Measurements from ENCODE around the gene CYP26A1.

CYP26A1 gene

GRCh38 chr10:93064874-93065660 lies 8.6 kb upstream of the CYP26A1 start:
- H3K9me3 ChIP-seq (ENCODE audit: control insufficient read depth in 2 of 2, low read length in 2 of 2) = no peaks in the 10 kb centered on the region
- no peak overlapping the region for H3K9ac ChIP-seq (ENCODE audit: low read depth in 1 of 2, low read length in 2 of 2)
- peaks cover 9 to 12% of the 10 kb centered on the region in 2 donors for H3K4me1 ChIP-seq (ENCODE audit: control insufficient read depth in 2 of 2, insufficient read depth in 2 of 2, low read length in 2 of 2)
- H3K27me3 ChIP-seq (ENCODE audit: control insufficient read depth in 2 of 2, insufficient read depth in 2 of 2, low read length in 2 of 2) = peaks cover 68 to 80% of the 10 kb centered on the region in 2 donors
- H3K4me3 ChIP-seq (ENCODE audit: low read length in 2 of 2) = no peak overlapping the region
- H3K27ac ChIP-seq (ENCODE audit: low read depth in 2 of 2, low read length in 2 of 2) = no peak overlapping the region
- H3K36me3 ChIP-seq (ENCODE audit: control insufficient read depth in 2 of 2, insufficient read depth in 2 of 2, low read length in 2 of 2) = no peaks in the 10 kb centered on the region

- Histone ChIP-seq H3K36me3 (ENCODE audit: control insufficient read depth in 2 of 2, insufficient read depth in 2 of 2, low read length in 2 of 2) (no peaks in the 10 kb centered on the region), H3K27me3 (ENCODE audit: control insufficient read depth in 2 of 2, insufficient read depth in 2 of 2, low read length in 2 of 2) (peaks cover 72 to 84% of the 10 kb centered on the region in 2 donors), H3K4me1 (ENCODE audit: control insufficient read depth in 2 of 2, insufficient read depth in 2 of 2, low read length in 2 of 2) (peaks cover 9 to 12% of the 10 kb centered on the region in 2 donors), H3K9ac (ENCODE audit: low read depth in 1 of 2, low read length in 2 of 2) (no peak overlapping the region), H3K9me3 (ENCODE audit: control insufficient read depth in 2 of 2, low read length in 2 of 2) (no peaks in the 10 kb centered on the region), H3K27ac (ENCODE audit: low read depth in 2 of 2, low read length in 2 of 2) (no peak overlapping the region), H3K4me3 (ENCODE audit: low read length in 2 of 2) (no peak overlapping the region)
These were observed 7.8 kb upstream of the CYP26A1 start for GRCh38 chr10:93065675-93066543.

GRCh38 chr10:93066544-93066913 lies 7.2 kb upstream of the CYP26A1 start:
- Histone ChIP-seq H3K4me1 (ENCODE audit: control insufficient read depth in 2 of 2, insufficient read depth in 2 of 2, low read length in 2 of 2) (peaks cover 9 to 12% of the 10 kb centered on the region in 2 donors), H3K36me3 (ENCODE audit: control insufficient read depth in 2 of 2, insufficient read depth in 2 of 2, low read length in 2 of 2) (no peaks in the 10 kb centered on the region), H3K27me3 (ENCODE audit: control insufficient read depth in 2 of 2, insufficient read depth in 2 of 2, low read length in 2 of 2) (peaks cover 76 to 85% of the 10 kb centered on the region in 2 donors), H3K9me3 (ENCODE audit: control insufficient read depth in 2 of 2, low read length in 2 of 2) (no peaks in the 10 kb centered on the region), H3K9ac (ENCODE audit: low read depth in 1 of 2, low read length in 2 of 2) (no peak overlapping the region), H3K4me3 (ENCODE audit: low read length in 2 of 2) (no peak overlapping the region), H3K27ac (ENCODE audit: low read depth in 2 of 2, low read length in 2 of 2) (no peak overlapping the region)

GRCh38 chr10:93067443-93068365 lies 6.0 kb upstream of the CYP26A1 start:
- Histone ChIP-seq H3K4me3 (ENCODE audit: low read length in 2 of 2) (no peak overlapping the region), H3K4me1 (ENCODE audit: control insufficient read depth in 2 of 2, insufficient read depth in 2 of 2, low read length in 2 of 2) (peaks cover 10 to 15% of the 10 kb centered on the region in 2 donors), H3K27me3 (ENCODE audit: control insufficient read depth in 2 of 2, insufficient read depth in 2 of 2, low read length in 2 of 2) (peaks cover 78 to 85% of the 10 kb centered on the region in 2 donors)

GRCh38 chr10:93068411-93069244 lies 5.1 kb upstream of the CYP26A1 start:
- H3K9me3 ChIP-seq (ENCODE audit: control insufficient read depth in 2 of 2, low read length in 2 of 2) = no peaks in the 10 kb centered on the region
- H3K4me3 ChIP-seq (ENCODE audit: low read length in 2 of 2) = no peak overlapping the region
- H3K27me3 ChIP-seq (ENCODE audit: control insufficient read depth in 2 of 2, insufficient read depth in 2 of 2, low read length in 2 of 2) = peaks cover 82 to 86% of the 10 kb centered on the region in 2 donors
- H3K4me1 ChIP-seq (ENCODE audit: control insufficient read depth in 2 of 2, insufficient read depth in 2 of 2, low read length in 2 of 2) = peaks cover 12 to 18% of the 10 kb centered on the region in 2 donors
- no peaks in the 10 kb centered on the region for H3K36me3 ChIP-seq (ENCODE audit: control insufficient read depth in 2 of 2, insufficient read depth in 2 of 2, low read length in 2 of 2)
- H3K9ac ChIP-seq (ENCODE audit: low read depth in 1 of 2, low read length in 2 of 2) = no peak overlapping the region
- no peak overlapping the region for H3K27ac ChIP-seq (ENCODE audit: low read depth in 2 of 2, low read length in 2 of 2)

More at GRCh38 chr10:93067443-93068365, 6.0 kb upstream of the CYP26A1 start:
- H3K36me3 ChIP-seq (ENCODE audit: control insufficient read depth in 2 of 2, insufficient read depth in 2 of 2, low read length in 2 of 2) = no peaks in the 10 kb centered on the region
- no peak overlapping the region for H3K9ac ChIP-seq (ENCODE audit: low read depth in 1 of 2, low read length in 2 of 2)
- H3K9me3 ChIP-seq (ENCODE audit: control insufficient read depth in 2 of 2, low read length in 2 of 2) = no peaks in the 10 kb centered on the region
- no peak overlapping the region for H3K27ac ChIP-seq (ENCODE audit: low read depth in 2 of 2, low read length in 2 of 2)

- Histone ChIP-seq H3K27me3 (ENCODE audit: control insufficient read depth in 2 of 2, insufficient read depth in 2 of 2, low read length in 2 of 2) (peaks cover 80 to 85% of the 10 kb centered on the region in 2 donors), H3K4me3 (ENCODE audit: low read length in 2 of 2) (no peak overlapping the region), H3K9ac (ENCODE audit: low read depth in 1 of 2, low read length in 2 of 2) (no peak overlapping the region)
These were observed 4.5 kb upstream of the CYP26A1 start for GRCh38 chr10:93069245-93069561.

GRCh38 chr10:93070378-93071176 lies 3.1 kb upstream of the CYP26A1 start:
- Histone ChIP-seq H3K4me3 (ENCODE audit: low read length in 2 of 2) (no peak overlapping the region), H3K9ac (ENCODE audit: low read depth in 1 of 2, low read length in 2 of 2) (no peak overlapping the region), H3K36me3 (ENCODE audit: control insufficient read depth in 2 of 2, insufficient read depth in 2 of 2, low read length in 2 of 2) (no peaks in the 10 kb centered on the region), H3K27ac (ENCODE audit: low read depth in 2 of 2, low read length in 2 of 2) (no peak overlapping the region), H3K27me3 (ENCODE audit: control insufficient read depth in 2 of 2, insufficient read depth in 2 of 2, low read length in 2 of 2) (peaks cover 81 to 86% of the 10 kb centered on the region in 2 donors), H3K4me1 (ENCODE audit: control insufficient read depth in 2 of 2, insufficient read depth in 2 of 2, low read length in 2 of 2) (peaks cover 15 to 18% of the 10 kb centered on the region in 2 donors), H3K9me3 (ENCODE audit: control insufficient read depth in 2 of 2, low read length in 2 of 2) (no peaks in the 10 kb centered on the region)

More at GRCh38 chr10:93069245-93069561, 4.5 kb upstream of the CYP26A1 start:
- no peaks in the 10 kb centered on the region for H3K9me3 ChIP-seq (ENCODE audit: control insufficient read depth in 2 of 2, low read length in 2 of 2)
- H3K36me3 ChIP-seq (ENCODE audit: control insufficient read depth in 2 of 2, insufficient read depth in 2 of 2, low read length in 2 of 2) = no peaks in the 10 kb centered on the region
- H3K4me1 ChIP-seq (ENCODE audit: control insufficient read depth in 2 of 2, insufficient read depth in 2 of 2, low read length in 2 of 2) = peaks cover 15 to 18% of the 10 kb centered on the region in 2 donors
- no peak overlapping the region for H3K27ac ChIP-seq (ENCODE audit: low read depth in 2 of 2, low read length in 2 of 2)

- H3K9ac ChIP-seq (ENCODE audit: low read depth in 1 of 2, low read length in 2 of 2) = no peak overlapping the region
- peaks cover 81 to 85% of the 10 kb centered on the region in 2 donors for H3K27me3 ChIP-seq (ENCODE audit: control insufficient read depth in 2 of 2, insufficient read depth in 2 of 2, low read length in 2 of 2)
- H3K27ac ChIP-seq (ENCODE audit: low read depth in 2 of 2, low read length in 2 of 2) = no peak overlapping the region
- H3K4me1 ChIP-seq (ENCODE audit: control insufficient read depth in 2 of 2, insufficient read depth in 2 of 2, low read length in 2 of 2) = peaks cover 15 to 18% of the 10 kb centered on the region in 2 donors
- H3K4me3 ChIP-seq (ENCODE audit: low read length in 2 of 2) = no peak overlapping the region
- no peaks in the 10 kb centered on the region for H3K36me3 ChIP-seq (ENCODE audit: control insufficient read depth in 2 of 2, insufficient read depth in 2 of 2, low read length in 2 of 2)
- no peaks in the 10 kb centered on the region for H3K9me3 ChIP-seq (ENCODE audit: control insufficient read depth in 2 of 2, low read length in 2 of 2)
These were observed 2.6 kb upstream of the CYP26A1 start for GRCh38 chr10:93071177-93071472.

Data from mucosa of rectum (tissue), 2 donors.